ENCODE results near the gene NR1H4. TPM values are rescaled to one million over a fixed set of nuclear protein-coding genes. Genes with fewer than 3 reads are reported as not detected.

Gene NR1H4
- total and polyA plus RNA-seq, 9 of the 15 experiments (the other 6 are each of a cell fraction or from before 2014, with no cell fraction given): 0.03 TPM; not detected in 8

GRCh38 chr12:100437038-100437841 is 36.4 kb upstream of the NR1H4 start (continued):
- TF ChIP-seq ELK1 (CRISPR knock-in tag; IDR thresholded peaks at IDR 0.05) (no peak), SNRNP70 (optimal IDR thresholded peaks at IDR 0.05; ENCODE audit: low read depth, low read length) (no peak), NCOR1 (IDR thresholded peaks at IDR 0.05) (peak; percentile 37; the same call in 1 of the 2 replicates), FOXP4 (CRISPR knock-in tag; IDR thresholded peaks at IDR 0.05; ENCODE audit: borderline replicate concordance) (no peak), CBX3 (IDR thresholded peaks at IDR 0.05; ENCODE audit: borderline replicate concordance in 1 of 2, low read length in 2 of 2) (no peak), CBFA2T2 (conservative IDR thresholded peaks at IDR 0.05) (peak; percentile 61)

- ChIA-PET POLR2A (no interaction called here), CTCF (ENCODE audit: low intra/inter-chr PET ratio) (no interaction called here)
- Histone ChIP-seq H3K27ac (ENCODE audit: extremely low read depth, low read depth, low read length) (no peak overlapping the region), H2AFZ (ENCODE audit: low read depth, low read length) (no peak overlapping the region), H3K4me3 (no peak overlapping the region), H3K9ac (ENCODE audit: insufficient read depth in 1 of 2, low read depth in 2 of 2, low read length in 2 of 2) (no peak overlapping the region), H3K36me3 (ENCODE audit: control insufficient read depth, insufficient read depth, low read length) (no peaks in the 10 kb centered on the region), H3K9me3 (replicated peaks; ENCODE audit: control insufficient read depth, insufficient read depth, low read depth, low read length) (no peaks in the 10 kb centered on the region), H3K27me3 (ENCODE audit: control insufficient read depth in 2 of 2, insufficient read depth in 2 of 2, low read length in 2 of 2) (no peaks in the 10 kb centered on the region), H3K4me2 (ENCODE audit: insufficient read depth, low read length) (no peak overlapping the region), H3K4me1 (replicated peaks in 1 of 2; ENCODE audit: control insufficient read depth in 2 of 2, insufficient read depth in 2 of 2, low read length in 2 of 2) (peaks cover 0 to 17% of the 10 kb centered on the region in 2 experiments; a peak in 2 of 5 replicates), H3K79me2 (ENCODE audit: control insufficient read depth, insufficient read depth, low read length) (no peaks in the 10 kb centered on the region), H4K20me1 (replicated peaks; ENCODE audit: control insufficient read depth, insufficient read depth, low read length) (no peaks in the 10 kb centered on the region), H3K9me1 (ENCODE audit: control insufficient read depth, insufficient read depth, low read length) (no peaks in the 10 kb centered on the region)
- intact Hi-C loops (cut with micrococcal nuclease): no loop called here
- no peak for DNase-seq (ENCODE audit: extremely low read depth in 1 of 4, low spot score in 3 of 4)
- WGBS (ENCODE audit: insufficient coverage, low coverage, missing lambda C conversion rate): 11% methylated on average over 2 of the region's 2 CpGs
- ATAC-seq: no peak
- no TSS peak for BruUV-seq (replicated peaks)
- in situ Hi-C loops (cut with MboI): no loop called here
- no peak for FAIRE-seq
- no peak for TF ChIP-seq ZNF184 (CRISPR knock-in tag; IDR thresholded peaks at IDR 0.05)
- TF ChIP-seq ZNF766 (CRISPR knock-in tag; conservative IDR thresholded peaks at IDR 0.05): no peak
- TF ChIP-seq FOSL1 (tag; conservative IDR thresholded peaks at IDR 0.05): no peak
- TF ChIP-seq MAFG (tag; conservative IDR thresholded peaks at IDR 0.05): no peak
- TF ChIP-seq, protein P1, sequence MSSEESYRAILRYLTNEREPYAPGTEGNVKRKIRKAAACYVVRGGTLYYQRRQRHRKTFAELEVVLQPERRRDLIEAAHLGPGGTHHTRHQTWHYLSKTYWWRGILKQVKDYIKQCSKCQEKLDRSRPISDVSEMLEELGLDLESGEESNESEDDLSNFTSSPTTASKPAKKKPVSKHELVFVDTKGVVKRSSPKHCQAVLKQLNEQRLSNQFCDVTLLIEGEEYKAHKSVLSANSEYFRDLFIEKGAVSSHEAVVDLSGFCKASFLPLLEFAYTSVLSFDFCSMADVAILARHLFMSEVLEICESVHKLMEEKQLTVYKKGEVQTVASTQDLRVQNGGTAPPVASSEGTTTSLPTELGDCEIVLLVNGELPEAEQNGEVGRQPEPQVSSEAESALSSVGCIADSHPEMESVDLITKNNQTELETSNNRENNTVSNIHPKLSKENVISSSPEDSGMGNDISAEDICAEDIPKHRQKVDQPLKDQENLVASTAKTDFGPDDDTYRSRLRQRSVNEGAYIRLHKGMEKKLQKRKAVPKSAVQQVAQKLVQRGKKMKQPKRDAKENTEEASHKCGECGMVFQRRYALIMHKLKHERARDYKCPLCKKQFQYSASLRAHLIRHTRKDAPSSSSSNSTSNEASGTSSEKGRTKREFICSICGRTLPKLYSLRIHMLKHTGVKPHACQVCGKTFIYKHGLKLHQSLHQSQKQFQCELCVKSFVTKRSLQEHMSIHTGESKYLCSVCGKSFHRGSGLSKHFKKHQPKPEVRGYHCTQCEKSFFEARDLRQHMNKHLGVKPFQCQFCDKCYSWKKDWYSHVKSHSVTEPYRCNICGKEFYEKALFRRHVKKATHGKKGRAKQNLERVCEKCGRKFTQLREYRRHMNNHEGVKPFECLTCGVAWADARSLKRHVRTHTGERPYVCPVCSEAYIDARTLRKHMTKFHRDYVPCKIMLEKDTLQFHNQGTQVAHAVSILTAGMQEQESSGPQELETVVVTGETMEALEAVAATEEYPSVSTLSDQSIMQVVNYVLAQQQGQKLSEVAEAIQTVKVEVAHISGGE (CRISPR knock-in tag; IDR thresholded peaks at IDR 0.05): no peak
Measured at GRCh38 chr12:100439797-100440196, 33.9 kb upstream of the NR1H4 start.

All from K562 (cell line).